HUDEP-2 (cell line): ENCODE results near the gene CHSY1.

ENCODE experiments used
- DNase-seq, 76 experiments: peaks; one replicate each; lab custom pipeline; 2025; ENCODE audit not compliant: unreplicated experiment in 76 of 76; lab: John Stamatoyannopoulos, UW

The CHSY1 gene

GRCh38 chr15:101158166-101159095 is 93.4 kb downstream of the CHSY1 start:
- no peak for DNase-seq

DNA sequence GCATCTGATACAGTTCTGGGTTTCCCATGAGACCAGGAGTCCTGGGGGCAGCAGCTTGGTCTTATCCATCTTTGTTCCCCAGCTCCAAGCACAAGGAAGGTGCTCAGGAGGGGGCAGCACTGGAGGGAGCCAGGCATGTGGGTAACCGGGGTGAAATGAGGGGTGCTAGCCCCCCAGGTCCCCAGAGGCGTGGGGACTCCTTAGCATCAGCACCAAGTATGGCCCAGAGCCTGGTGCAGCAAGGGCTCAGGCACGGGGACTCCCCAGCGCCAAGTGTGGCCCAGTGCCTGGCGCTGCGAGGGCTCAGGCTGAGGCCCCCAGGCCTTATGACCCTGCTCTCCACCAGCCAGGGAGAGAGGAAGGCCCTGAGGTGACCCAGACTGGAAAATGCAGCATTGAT is 94.1 kb downstream of the CHSY1 start:
- no peak for DNase-seq

GRCh38 chr15:101156509-101157159 is 95.2 kb downstream of the CHSY1 start:
- DNase-seq = no peak

- no peak for DNase-seq
These were observed 95.8 kb downstream of the CHSY1 start for GRCh38 chr15:101156061-101156460.

DNA sequence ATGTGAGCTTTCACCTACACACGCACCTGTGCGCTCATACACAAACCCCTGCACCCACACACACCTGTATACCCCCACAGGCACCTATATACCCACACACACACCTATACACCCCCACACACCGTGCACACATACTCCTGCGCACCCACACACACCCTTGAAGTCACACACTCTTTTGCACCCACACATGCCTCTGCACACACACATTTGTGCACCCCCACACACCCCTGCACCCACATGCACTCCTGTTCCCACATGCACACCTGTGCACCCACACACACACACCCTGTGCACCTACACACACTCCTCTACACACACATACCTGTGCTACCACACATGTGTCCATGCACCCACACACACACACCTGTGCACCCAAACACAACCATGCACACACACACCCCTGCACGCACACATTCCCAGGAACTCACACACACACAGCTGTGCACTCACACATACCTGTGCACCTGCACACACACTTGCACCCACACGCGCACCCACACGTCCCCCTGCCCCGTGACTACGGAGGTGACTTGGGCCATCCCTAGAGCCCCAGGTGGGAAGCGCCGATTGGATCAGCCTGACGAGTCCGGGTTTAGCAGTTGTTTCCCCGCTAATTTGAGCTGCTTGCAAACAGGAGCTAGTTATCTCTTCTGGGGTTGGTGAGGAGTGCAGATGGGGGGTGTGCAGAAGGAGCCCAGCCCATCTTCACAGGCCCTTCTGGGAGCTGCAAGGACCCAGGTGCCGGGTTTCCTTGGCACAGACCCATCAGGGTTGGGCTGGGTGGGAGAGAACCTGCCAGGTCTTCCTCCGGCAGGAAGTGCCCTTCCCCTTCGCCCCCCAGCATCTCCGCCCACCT is 97.8 kb downstream of the CHSY1 start:
- no peak for DNase-seq

- DNase-seq = peak in 12 of 76 experiments; percentile 2 to 33 (median 12)
These were observed 98.9 kb downstream of the CHSY1 start for GRCh38 chr15:101152914-101153313.

DNA sequence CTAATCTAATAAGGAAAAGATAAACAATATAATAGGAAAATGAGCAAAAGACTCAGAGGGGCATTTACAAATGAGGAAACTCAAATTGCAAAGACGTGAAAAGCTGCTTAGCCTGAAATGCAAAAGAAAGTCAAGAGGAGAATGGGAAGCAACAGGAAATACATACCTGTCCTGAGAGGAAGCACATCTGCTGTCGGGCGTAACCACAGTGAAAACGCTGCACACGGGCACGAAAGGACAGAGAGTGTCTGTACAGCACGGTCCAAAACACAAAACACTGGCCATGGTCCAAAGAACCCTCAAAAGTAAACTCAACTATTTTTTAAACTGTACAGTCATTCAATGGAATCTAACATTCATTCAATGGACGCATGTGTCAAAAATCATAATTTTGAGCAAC is 100.6 kb downstream of the CHSY1 start:
- no peak for DNase-seq

DNA sequence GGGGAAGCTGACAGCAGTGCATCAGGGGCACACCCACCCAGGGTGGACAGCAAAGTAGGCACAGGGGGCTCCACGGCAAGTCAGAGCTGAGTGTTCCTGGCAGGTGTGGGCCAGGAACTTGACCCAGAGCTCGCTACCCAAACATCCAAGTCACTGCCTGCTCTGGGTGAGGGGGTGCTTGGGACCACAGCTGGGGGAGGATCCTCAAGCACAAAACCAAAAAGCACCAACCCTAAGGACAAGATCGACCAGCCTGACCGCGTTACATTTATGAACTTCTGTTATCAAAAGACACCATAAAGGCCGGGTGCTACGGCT is 101.2 kb downstream of the CHSY1 start:
- no peak for DNase-seq

DNA sequence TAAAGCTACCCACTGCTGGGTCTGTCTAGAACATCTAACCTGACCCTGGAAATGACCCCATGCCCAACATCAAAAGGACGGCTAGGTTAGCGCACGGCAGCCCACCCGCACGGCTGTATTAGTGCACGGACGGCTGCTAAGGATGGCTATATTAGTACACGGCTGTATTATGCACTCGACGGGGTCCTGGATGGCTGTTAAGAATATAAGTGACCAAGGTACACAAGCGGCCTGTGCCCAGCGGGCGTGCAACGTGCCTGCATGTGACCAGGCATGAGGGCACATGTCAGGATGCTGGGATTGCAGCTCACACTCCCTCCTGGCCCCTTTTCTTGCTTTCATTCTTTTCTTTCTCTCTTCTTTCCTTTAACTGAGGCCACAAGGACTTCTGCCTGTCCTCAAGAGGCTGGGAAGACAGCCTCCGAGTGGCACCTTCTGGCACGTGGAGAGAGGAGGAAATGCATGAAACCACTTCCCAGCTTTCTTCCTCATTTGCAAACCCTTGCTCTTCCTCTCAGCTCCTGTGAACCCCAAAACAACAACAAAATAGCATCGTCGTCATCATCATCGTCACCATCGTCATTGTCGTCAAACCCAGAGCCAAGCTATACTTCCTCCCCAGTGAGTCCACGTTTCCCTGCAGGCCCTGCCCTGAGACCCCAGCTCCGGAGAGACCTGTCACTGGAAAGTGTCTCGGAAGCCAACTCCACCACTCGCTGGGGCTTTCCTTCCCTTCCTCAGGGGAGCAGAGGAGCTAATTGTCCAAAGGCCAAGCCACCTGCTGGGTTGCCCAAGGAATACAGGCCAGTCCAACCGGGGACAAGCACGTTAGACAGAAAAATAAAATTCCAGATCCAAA is 101.8 kb downstream of the CHSY1 start:
- DNase-seq = no peak

DNA sequence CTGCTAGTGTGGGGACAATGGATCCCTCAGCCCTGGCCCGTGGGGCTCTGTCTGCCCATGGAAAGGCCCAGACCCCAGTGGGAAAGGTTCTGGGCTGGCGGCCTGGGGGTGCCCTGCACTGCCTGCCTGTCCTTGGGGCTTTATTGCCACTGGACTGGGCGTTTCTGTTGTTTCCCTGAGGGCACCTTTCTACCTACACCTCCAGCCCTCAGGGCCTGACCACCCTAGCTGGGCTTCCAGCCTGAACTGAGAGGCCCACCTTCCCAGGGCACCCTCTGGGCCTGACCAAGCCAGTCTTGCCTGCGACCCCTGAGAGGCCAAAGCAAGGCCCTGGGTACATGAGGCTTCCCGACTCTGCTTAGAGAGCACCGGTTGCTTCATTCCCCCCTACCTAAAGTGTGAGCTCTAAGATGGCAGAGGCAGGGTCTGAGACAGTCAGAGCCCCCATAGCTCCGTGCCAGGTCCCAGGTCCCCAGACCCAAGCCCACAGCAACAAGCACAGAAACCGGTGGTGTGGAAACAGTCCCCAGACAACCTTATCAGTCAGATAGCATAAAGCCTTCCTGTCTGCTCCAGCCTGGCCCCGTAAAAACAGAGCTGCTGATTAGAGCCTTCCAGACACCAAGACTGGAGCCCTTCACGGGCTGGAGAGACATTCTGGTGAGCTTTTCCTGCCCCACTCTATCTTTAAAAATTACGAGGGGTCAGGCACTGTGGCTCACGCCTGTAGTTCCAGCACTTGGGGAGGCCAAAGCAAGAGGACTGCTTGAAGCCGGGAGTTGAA is 102.8 kb downstream of the CHSY1 start:
- DNase-seq = peak in 15 of 76 experiments; percentile 2 to 36 (median 11)

DNA sequence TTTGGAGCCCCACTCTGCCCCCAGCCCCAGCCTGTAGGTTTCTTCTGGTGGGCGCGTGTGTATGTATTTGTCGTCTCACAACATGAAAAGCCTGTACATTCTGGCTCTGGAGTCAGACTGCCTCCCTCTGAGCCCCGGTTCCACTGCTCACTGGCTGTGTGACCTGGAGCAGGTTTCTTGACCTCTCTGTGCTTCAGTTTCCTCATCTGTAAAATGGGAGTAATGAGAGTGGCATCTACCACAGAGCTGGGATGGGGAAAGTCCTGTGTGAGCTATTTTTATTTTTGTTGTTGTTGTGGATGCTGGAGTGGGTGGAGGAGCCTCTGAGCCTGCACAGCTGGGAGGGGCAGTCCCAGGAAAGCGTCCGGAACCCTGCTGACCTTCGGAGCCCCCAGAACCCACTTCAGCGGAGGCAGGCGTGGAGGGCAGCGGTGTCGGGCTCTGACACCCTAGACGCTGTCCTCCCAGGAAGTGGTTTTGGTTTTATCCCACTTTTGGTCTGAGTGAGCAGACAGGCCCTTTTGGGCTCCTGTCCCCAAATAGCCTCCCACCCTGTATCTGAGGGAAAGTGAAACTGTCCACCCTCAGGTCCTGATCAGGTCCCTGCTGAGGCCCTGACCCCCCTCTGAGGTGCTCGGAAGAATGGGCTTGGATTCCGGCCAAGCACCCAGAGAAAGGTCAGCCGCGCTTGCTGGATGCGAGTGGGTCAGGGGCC is 103.5 kb downstream of the CHSY1 start:
- no peak for DNase-seq

GRCh38 chr15:101147181-101147580 is 104.7 kb downstream of the CHSY1 start:
- no peak for DNase-seq

DNA sequence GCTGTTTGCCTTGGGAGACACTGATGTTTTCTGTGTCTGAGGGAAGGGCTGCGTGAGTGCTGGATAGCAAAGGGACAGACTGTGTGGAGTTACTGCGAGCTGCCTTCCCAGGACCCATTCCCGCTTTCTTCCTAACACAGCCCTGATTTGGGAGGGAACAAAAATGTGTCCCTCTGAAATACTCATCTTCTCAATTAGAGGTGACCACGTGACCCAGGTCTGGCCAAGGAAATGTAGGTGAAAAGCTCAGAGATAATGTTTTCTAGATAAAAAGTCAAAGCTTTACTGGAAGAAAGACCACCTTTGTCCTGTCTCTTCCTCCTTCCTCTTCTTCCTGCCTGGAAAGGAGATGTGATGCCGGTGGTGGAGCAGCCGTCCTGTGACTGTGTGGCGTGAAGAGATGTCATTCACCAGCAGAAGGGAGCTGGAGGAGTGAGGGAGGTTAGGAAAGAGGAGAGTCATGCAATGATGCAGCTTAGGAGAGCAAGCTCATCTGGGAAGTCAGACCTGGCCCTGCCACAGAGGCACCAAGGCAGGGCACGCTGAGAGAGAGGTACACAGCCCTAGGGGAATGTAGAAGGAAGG is 105.6 kb downstream of the CHSY1 start:
- no peak for DNase-seq

DNA sequence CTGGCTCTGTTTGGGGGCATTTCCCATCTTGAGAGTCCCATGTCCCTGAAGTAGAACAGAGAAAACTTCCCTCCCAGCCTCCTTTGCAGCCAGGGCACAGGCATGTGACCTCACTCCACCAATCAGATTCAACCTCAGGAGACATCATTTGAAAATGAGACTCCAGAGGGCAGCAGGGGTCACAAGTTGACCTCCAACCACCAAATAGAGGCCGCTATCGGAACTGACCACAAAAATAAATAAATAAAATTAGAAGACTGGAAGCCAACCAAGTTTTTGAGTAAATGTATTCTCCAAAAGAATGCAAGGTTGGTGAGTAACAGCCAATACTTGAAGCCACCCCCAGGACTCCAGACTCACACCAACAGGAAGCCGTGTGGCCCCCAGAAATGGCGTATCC is 106.5 kb downstream of the CHSY1 start:
- peak in 2 of 76 experiments; percentile 3 to 14 for DNase-seq

DNA sequence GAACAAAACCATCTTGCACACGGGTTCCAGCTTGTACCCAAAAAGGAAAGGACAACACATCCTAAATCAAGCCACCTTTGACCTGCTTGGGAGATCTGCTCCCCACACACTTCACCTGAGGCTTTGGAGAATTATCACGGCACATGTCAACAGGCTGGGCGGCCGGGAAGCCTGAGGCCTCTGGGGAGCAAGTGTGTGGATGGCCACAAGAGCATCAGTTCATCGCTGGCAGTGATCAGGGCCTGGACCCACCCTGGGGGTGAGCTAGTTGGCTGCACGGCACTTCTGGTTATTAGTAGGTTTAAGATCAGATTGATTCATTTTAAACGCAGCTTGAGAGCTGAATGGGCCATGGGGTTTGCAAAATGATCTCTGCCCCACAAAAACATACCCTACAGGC is 108.5 kb downstream of the CHSY1 start:
- DNase-seq = no peak

DNA sequence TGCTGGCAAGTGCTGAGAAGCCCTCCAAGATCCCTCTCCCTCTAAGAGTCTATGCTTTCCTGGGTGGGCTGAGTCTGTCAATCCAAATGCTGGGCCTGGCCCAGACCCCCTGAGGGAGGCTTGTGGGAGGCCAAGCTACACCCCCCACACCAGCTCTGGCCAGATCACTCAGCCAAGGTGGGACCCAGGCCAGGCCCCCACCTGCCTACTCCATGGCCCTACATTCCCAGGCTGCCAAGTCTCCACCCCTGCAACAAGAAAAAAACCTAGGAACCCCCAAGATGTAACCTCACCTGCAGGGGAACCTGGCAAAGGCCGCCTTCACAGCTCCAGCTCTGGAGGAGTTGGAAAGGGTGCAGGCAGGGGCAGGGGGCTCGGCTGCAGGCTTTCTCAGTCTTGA is 109.1 kb downstream of the CHSY1 start:
- DNase-seq = no peak

DNA sequence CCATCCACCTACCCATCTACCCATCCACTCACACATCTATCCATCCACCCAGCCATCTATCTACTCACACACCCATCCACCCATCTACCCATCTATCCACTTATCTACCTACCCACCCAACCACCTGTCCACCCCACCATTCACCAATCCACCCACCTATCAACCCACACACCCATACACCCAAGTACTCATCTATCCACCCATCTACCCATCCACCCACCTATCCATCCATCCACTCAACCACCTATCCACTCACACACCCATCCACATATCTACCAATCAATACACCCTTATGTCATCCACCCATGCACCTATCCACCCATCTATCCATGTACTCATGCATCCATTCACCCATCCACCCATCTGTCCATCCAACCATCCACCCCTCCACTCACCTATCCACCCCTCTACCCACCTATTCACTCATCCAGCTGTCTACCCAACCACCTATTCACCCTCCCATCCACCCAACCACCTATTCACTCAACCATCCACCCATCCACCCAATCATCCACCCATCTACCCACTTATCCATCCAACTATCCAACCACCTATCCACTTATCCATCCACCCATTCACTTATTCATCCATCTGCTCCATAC is 109.8 kb downstream of the CHSY1 start:
- no peak for DNase-seq

DNA sequence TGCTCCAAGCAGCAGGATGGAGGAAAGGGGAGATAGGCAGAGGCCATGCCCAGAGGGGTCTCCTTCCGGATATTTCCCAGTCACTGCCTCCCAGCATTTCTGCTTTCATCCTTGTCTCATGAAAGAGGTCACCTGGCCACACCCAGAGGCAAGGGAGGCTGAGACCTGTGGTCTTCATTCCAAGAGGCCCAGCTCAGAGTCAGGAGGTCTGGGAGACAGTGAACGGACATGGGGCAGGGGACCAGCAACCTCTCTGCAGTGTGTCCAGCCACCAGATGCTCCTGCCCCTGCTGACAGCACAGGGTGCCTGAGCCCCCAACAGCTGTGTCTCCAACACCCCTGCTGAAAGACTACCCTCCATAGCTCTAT is 111.2 kb downstream of the CHSY1 start:
- no peak for DNase-seq
